HS-5 (cell line): Measurements from ENCODE around the gene GPR55.

Experiments
- DNase-seq: peaks from one replicate; pipeline ENCODE4 v3.0.0-alpha.2; 2012; ENCODE audit warnings: low read depth

Gene GPR55

GRCh38 chr2:230919240-230919639 lies 5.8 kb downstream of the GPR55 start:
- no peak for DNase-seq

DNA sequence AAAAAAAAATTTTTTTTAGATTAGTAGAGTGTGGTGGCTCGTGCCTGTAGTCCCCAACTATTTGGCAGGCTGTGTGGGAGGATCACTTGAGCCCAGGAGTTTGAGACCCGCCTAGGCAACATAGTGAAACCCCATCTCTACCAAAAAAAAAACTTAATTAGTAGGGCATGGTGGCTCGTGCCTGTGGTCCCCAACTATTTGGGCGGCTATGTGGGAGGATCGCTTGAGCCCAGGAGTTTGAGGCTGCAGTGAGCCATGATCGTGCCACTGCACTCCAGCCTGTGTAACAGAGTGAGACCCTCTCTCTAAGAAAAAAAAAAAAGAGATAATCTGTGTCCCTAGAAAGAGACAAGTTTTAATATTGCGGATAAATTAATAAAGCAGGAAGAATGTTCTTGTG lies 8.8 kb downstream of the GPR55 start:
- DNase-seq, result no peak

DNA sequence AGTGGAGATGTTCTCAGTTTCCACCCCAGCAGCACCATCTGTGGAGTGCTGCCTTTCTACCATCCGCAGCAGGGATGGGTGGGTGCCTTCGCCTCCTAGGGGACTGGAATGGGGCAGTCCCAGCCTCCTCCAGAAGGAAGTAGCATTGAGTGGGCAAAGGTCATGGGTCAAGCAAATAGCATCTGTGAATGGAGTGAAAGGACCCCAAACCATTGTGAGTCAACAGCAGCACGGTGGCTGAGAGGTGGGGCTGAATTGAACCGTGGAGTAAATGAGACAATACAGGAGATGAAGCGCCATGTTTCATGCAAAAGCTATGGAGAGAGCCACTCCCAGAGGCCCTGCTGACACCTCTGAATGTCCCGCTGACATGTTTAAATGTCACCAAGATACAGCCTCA lies 9.7 kb downstream of the GPR55 start:
- no peak for DNase-seq

GRCh38 chr2:230914886-230915285 lies 10.2 kb downstream of the GPR55 start:
- no peak for DNase-seq

- DNase-seq, result no peak
These were observed 11.5 kb downstream of the GPR55 start for GRCh38 chr2:230913406-230914143.

- DNase-seq, result no peak
These were observed 12.3 kb downstream of the GPR55 start for GRCh38 chr2:230912724-230913123.

DNA sequence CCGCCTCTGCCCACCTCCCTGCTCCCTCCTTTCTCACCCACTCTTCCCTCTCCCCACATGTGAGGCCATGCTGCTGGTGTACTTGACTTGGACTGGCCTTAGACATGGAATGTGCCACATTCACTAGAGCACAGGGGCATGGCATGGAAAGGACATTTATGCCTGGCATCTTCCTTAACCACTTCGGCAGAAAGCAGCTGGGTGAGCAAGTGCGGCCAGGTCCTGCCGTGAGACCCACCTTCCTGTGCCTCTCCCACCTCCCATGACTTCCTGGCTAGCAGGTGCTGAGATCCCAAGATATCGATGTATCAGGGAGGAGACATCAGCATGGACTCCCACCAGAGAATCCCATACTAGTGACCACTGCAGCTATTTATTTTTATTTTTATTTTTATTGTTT lies 13.0 kb downstream of the GPR55 start:
- DNase-seq, result no peak

- no peak for DNase-seq
These were observed 14.4 kb downstream of the GPR55 start for GRCh38 chr2:230910546-230911177.

DNA sequence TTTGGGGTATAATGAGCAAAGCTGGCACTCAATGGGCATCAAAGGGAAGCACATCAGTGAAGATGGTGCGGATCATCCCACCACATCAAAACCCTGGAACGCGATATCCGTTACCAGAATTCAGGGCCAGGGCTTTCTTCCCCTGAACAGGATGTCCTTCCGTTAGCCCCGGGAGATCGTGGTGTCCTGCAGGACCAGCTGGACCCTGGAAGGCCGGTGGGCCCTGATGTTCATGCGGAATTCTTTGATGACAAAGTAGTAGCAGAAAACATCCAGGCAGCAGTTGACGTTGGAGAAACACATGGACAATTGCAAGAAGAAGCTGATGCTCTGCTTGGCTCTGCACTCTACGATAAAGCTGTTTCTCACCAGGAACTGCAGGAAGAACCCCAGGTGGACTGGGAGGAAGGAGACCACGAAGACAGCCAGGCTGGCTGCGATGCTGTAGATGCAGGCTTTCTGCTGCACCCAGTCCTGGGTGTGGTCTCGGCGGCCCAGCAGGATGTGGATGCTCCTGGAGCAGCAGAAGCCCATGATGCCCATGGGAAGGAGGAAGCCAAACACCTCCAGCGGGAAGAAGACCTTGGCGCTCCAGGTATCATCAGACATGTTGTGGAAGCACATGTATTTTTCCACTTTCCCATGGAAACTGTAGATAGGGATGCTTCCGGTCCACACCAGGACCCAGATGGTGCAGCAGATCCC lies 15.0 kb downstream of the GPR55 start:
- no peak for DNase-seq

GRCh38 chr2:230908595-230909191 lies 16.3 kb downstream of the GPR55 start:
- peak; percentile 81 for DNase-seq

DNA sequence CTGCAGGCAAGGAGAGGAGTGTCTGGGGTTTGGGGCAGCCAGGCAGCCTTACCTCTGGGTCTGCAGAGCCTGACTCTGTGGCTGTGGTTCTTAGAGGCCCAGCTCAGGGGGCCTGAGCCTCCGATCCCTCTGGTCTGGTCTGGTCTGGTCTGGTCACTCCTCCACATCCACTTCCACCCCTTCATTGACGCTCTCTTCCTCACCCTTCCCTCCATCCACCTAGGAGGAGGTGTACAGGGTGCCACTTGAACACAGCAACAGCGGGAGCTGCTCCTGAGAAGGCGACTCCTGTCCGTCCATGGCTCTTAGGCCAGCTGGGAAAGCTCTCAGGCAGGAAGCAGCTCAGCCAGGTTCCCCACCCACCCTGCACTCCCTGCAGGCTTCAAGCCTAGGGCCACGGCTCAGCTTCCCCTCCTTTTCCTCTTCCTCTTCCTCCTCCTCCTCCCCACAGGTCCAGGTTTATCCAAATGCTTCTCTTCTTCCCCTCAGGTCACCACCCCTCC lies 16.9 kb downstream of the GPR55 start:
- DNase-seq, result no peak

GRCh38 chr2:230907361-230908091 lies 17.5 kb downstream of the GPR55 start:
- no peak for DNase-seq

- DNase-seq, result no peak
These were observed 18.4 kb downstream of the GPR55 start for GRCh38 chr2:230906471-230907230.

DNA sequence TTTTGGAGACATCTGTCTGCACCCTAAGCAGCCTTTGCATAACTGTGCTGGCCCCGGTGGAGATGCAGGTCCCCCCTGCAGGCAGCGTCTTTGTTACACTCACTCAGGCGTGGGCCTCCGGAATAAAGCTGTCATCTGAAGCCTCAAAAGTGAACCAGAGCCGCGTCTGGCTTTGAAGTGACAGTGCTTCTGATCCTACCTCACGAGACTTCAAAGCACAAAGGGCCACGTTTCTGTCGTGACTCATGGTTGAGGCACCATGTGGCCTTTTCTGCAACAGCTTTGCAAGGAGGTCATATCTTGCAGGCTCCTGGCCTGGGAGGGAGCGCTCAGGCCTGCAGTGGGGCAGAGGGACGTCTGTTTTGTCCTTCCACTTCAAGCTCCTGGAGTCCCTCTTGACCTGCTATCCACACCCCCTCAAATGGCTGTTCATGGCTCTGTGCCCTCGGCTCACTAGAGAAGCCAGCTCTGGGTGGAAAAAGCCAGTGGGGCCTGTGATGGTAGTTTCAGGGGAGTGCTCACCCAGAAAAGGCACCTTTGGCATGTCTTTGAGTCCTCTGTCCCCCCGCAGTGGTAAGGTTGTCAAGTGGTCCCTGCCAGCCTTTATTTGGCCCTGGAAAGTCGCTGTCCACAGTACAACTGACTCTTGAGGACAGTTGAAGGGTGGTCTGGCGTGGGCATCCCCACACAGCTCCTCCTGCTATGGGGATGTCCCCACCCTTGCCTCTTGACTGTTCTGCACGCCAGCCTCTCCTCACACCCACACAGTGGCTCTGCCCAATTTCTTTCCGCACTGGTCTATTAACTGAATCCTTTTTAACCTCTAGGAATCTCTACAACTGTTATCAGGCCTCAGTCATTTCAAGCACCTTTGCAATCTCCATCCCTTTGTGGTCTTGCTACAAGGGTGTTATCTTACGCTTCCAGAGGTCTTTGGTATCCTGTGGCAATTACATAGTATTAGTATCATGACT lies 19.3 kb downstream of the GPR55 start:
- no peak for DNase-seq

GRCh38 chr2:230904856-230905447 lies 20.1 kb downstream of the GPR55 start:
- DNase-seq, result no peak

GRCh38 chr2:230903231-230904150 lies 21.6 kb downstream of the GPR55 start:
- no peak for DNase-seq

GRCh38 chr2:230902180-230902899 lies 22.7 kb downstream of the GPR55 start:
- peak; percentile 31 for DNase-seq

GRCh38 chr2:230901006-230901405 lies 24.0 kb downstream of the GPR55 start:
- DNase-seq, result no peak
